Stimulated activated effector memory CD8-positive, alpha-beta T cell treated with anti-CD3 and anti-CD28 coated beads, Interleukin-12 subunit alpha, Interleukin-12 subunit beta, amount 100 ng/mL, for 72 hours (primary cell): ENCODE measurements around the gene CDK17.
"Not testable (repeated sequence)": the region's sequence is repeated elsewhere in the genome, so short reads cannot be mapped to it uniquely, and the experiment has no call there.

Experiments used
- ATAC-seq: fragments of 150-1000 bp; cut with Tn5 transposase; 2 replicates; pipeline ENCODE4 v1.10.0; 2021
- DNase-seq, 2 donors: peaks; one replicate each; pipeline ENCODE4 v3.0.0; 2021 to 2022; ENCODE audit warnings: low spot score in 2 of 2
- H3K27ac Mint-ChIP-seq: one replicate; pipeline ENCODE4 v1.8.0; 2022; ENCODE audit warnings: mild to moderate bottlenecking, mixed read lengths
- H3K36me3 Mint-ChIP-seq: one replicate; pipeline ENCODE4 v1.8.0; 2022; ENCODE audit warnings: mild to moderate bottlenecking, mixed read lengths
- H3K4me1 Mint-ChIP-seq: one replicate; pipeline ENCODE4 v1.8.0; 2022; ENCODE audit warnings: mixed read lengths
- H3K4me3 Mint-ChIP-seq: one replicate; pipeline ENCODE4 v1.8.0; 2022; ENCODE audit warnings: mild to moderate bottlenecking, mixed read lengths
- H3K9me3 Mint-ChIP-seq: one replicate; pipeline ENCODE4 v1.8.0; 2022; ENCODE audit warnings: mixed read lengths

CDK17 gene

DNA sequence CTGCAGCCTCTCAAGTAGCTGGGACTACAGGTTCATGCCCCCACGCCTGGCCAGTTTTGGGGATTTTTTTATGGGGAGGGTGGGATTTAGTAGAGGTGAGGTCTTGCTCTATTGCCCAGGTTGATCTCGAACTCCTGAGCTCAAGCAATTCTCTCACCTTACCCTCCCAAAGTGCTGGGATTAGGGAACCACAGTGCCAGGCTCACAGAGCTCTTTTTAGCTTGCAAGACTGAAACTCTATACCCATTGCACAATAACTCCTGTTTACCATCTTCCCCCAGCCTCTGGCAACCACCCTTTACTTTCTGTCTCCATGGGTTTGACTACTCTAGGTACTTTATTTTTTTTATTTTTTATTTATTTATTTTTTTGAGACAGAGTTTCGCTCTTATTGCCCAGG, 25.7 kb upstream of the CDK17 start:
- Mint-ChIP-seq H3K36me3 (no peaks in the 10 kb centered on the region), H3K4me1 (peaks cover 32% of the 10 kb centered on the region), H3K9me3 (no peaks in the 10 kb centered on the region), H3K27ac (no peak overlapping the region), H3K4me3 (no peak overlapping the region)
- DNase-seq (no peak), ATAC-seq (no peak)

DNA sequence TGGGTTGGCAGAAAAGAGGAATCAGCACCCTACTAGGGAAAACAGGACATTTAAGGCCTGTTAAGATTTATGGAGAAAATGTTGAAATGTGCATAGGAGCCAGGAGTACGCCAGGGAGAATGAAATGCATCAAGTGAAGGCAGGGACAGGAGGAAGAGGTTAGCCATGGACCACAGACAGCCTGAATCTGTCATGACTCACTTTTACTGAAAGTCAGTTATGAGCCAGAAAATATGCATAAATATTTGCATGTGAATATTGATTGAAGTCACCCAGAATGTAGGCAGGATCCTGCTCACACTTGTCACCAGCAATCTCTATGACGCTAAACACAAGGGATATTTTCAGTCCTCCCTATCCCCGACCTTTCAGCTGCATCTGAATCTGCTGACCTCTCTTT, 25.1 kb upstream of the CDK17 start:
- DNase-seq = no peak
- ATAC-seq = peak; percentile 94

DNA sequence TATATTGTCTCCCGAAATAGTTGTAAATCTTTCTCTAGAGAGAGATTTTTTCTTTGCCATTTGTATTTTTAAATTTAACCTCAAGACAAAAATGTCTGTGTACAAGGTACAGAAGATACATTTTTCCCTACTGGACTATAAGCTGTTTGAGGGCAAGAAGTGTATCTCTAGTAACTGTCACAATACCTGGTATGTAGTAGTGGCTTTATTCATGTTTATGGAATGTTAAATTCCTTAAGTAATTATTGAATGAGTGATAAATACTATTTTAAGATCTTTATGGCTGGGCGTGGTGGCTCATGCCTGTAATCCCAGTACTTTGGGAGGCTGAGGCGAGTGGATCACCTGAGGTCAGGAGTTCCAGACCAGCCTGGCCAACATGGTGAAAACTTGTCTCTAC, 24.4 kb upstream of the CDK17 start:
- H3K4me3 Mint-ChIP-seq = no peak overlapping the region
- ATAC-seq = no peak
- DNase-seq = no peak
- no peaks in the 10 kb centered on the region for H3K36me3 Mint-ChIP-seq
- H3K27ac Mint-ChIP-seq = no peak overlapping the region
- H3K4me1 Mint-ChIP-seq = peaks cover 44% of the 10 kb centered on the region
- no peaks in the 10 kb centered on the region for H3K9me3 Mint-ChIP-seq

More for the DNA sequence above, 25.1 kb upstream of the CDK17 start:
- Mint-ChIP-seq H3K9me3 (no peaks in the 10 kb centered on the region), H3K4me3 (no peak overlapping the region), H3K27ac (no peak overlapping the region), H3K4me1 (peaks cover 37% of the 10 kb centered on the region), H3K36me3 (no peaks in the 10 kb centered on the region)

DNA sequence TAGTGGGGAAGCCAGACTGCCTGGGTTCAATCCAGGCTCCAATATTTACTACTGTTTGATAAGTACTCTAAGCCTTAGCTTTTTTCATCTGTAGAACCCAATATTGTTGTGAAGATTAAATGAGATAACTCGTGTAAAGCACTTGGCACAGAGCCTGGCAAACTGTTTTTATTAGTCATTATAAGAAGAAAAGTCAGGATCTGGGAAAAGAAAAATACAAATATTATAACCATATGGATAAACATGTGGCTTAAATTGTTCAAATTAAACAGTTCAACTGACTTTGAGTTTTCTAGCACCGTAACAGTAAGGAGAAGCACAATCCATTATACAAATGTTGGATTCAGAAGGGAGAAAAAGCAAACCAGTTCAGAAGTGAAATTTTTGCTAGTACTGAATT, 22.0 kb upstream of the CDK17 start:
- Mint-ChIP-seq H3K4me3 (no peak overlapping the region), H3K27ac (no peak overlapping the region), H3K4me1 (peaks cover 43% of the 10 kb centered on the region), H3K36me3 (no peaks in the 10 kb centered on the region), H3K9me3 (no peaks in the 10 kb centered on the region)
- ATAC-seq = no peak
- no peak for DNase-seq

DNA sequence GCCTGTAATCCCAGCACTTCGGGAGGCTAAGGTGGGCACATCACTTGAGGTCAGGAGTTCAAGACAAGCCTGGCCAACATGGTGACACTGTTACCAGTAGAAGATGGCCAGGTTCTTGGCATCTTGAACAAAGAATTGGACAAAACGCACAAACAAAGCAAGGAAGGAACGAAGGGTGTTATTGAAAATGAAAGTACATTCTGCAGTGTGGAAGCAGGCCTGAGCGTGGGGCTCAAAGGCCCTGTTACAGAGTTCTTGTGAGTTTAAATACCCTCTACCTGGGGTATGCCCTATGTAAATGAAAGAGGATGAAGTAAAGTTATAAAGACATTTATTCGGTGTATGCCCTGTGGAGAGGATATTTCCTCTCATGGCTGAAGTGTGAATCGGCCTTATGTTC, 20.8 kb upstream of the CDK17 start:
- Mint-ChIP-seq H3K27ac (peak overlapping the region; percentile 92), H3K4me1 (peaks cover 38% of the 10 kb centered on the region), H3K9me3 (no peaks in the 10 kb centered on the region), H3K4me3 (peak overlapping the region; percentile 66), H3K36me3 (no peaks in the 10 kb centered on the region)
- DNase-seq (no peak), ATAC-seq (no peak)

DNA sequence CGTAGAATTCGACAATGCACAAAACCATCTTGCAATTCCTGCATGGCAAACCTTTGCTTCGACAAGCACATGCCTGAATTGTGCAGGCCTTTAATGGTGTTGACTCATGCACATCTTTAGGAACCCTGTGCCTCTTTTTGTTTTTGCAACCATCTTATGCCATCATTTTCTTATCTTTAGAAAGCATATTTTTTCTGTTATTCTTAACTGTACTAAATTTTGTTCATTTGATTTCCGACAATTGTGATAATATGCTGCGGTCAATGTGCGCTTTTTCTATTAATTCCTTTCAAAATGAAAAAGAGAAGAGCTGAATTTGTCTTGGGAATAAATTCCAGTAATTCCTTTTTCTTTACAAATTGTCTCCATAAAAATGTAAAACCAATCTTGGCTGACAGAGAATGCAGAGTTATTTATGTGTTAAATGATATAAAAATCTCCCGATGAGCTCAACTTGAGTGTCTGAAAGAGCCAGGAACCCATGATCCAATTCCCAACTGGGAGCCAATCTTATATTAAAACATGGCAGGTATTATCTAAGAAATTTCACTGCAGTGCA, 20.1 kb upstream of the CDK17 start:
- Mint-ChIP-seq H3K9me3 (no peaks in the 10 kb centered on the region), H3K27ac (peak overlapping the region; percentile 92), H3K4me1 (peaks cover 32% of the 10 kb centered on the region), H3K36me3 (no peaks in the 10 kb centered on the region), H3K4me3 (peak overlapping the region; percentile 66)
- no peak for ATAC-seq
- DNase-seq = no peak

DNA sequence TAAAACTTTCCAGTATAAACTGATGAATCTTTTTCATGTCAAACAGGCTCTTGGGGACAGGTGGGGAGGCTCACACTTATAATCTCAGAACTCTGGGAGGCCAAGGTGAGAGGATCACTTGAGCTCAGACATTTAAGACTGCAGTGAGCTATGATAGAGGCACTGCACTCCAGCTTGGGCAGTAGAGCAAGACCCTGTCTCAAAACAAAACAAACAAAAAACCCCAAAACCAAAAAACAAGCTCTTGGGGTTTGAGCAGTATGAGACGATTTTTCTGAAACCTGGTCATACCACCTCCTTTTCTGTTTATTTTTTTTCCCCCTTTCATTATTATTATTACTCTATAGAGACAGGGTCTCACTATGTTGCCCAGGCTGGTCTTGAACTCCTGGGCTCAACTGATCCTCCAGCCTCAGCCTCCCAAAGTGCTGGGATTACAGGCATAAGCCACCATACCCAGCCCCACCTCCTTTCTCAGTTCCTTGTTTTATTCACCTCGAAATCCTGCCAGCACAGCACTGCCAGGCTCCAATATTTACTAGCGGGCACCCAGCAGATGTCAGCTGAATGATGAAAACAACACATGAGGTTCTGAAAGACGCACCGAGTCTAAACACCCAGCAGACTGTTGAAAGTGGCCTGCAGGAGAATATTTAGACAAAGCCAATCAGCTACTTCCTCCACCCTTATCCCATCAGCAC, 19.5 kb upstream of the CDK17 start:
- no peak overlapping the region for H3K27ac Mint-ChIP-seq
- H3K9me3 Mint-ChIP-seq = no peaks in the 10 kb centered on the region
- no peak overlapping the region for H3K4me3 Mint-ChIP-seq
- H3K36me3 Mint-ChIP-seq = no peaks in the 10 kb centered on the region
- DNase-seq (no peak), ATAC-seq (peak; percentile 85)
- peaks cover 26% of the 10 kb centered on the region for H3K4me1 Mint-ChIP-seq

DNA sequence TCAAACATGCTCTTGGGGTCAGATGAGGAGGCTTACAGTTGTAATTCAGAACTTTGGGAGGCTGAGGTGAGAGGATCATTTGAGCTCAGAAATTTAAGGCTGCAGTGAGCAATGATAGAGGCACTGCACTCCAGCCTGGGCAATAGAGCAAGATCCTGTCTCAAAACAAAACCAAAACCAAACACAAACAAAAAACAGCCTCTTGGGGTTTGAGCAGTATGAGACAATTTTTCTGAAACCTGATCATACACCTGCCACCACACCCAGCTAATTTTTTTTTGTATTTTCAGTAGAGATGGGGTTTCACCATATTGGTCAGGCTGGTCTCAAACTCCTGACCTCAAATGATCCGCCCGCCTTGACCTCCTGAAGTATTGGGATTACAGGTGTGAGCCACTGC, 17.4 kb upstream of the CDK17 start:
- H3K36me3 Mint-ChIP-seq, H3K27ac Mint-ChIP-seq, H3K9me3 Mint-ChIP-seq, H3K4me3 Mint-ChIP-seq, DNase-seq: not testable (repeated sequence)
- peak; percentile 70 for ATAC-seq
- H3K4me1 Mint-ChIP-seq = peaks cover 26% of the 10 kb centered on the region

DNA sequence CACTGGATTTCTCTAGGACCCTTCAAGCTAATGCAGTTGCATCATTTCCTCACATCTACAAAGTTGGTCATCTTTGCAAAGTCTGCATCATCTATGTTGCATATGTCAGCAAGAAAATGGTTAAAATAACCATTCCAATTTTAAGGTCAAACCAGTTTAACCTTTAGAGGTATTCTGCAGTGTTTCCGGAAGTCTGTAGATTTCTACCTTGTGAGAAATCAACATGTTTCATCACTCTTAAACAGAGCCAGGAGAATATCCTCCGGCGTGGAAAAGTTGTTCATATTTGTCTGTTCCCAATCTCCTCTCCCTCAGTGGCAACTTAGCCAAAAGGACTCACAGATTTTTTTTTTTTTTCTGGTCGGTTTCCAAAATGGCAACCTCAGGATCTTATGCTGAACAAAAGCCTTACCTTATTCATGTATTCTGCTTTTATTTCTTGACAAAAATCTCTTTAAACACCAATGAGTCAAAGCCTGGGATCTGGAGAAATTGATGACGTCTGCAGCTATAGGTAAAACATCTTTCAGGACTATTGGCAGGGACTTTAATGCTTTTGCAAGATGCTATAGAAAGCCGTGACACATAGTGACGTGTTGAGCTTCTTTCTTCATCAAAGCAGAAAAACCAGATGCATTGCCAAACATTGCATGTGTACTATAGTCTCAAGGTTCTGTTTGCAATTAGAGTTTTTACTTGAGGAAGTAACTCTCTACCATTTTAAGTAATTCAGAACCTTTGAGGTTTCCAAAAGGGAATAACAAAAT, 16.0 kb upstream of the CDK17 start:
- peaks cover 25% of the 10 kb centered on the region for H3K4me1 Mint-ChIP-seq
- no peaks in the 10 kb centered on the region for H3K36me3 Mint-ChIP-seq
- no peak for ATAC-seq
- no peaks in the 10 kb centered on the region for H3K9me3 Mint-ChIP-seq
- no peak overlapping the region for H3K4me3 Mint-ChIP-seq
- no peak for DNase-seq
- H3K27ac Mint-ChIP-seq = no peak overlapping the region

DNA sequence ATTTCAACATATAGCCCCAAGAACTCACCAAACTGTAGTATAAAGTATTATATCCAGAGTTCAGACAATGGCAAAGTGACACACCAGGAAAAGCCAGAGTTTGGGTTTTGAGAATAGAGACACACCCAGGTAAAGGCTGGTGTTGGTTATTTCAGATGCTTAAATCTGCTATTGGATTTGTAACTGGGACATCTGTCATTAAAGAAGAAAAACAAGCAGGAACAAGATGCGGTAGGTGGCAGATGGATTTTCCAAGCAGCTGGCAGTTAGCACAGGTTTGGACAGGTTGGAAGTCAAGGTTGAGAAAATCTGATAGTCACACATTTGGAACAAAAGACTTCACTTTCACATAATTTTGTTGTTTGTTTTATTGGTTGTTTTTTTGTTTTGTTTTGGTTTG, 14.4 kb upstream of the CDK17 start:
- H3K27ac Mint-ChIP-seq = no peak overlapping the region
- H3K4me1 Mint-ChIP-seq = peaks cover 11% of the 10 kb centered on the region
- ATAC-seq = no peak
- no peaks in the 10 kb centered on the region for H3K36me3 Mint-ChIP-seq
- no peak overlapping the region for H3K4me3 Mint-ChIP-seq
- no peak for DNase-seq
- no peaks in the 10 kb centered on the region for H3K9me3 Mint-ChIP-seq

DNA sequence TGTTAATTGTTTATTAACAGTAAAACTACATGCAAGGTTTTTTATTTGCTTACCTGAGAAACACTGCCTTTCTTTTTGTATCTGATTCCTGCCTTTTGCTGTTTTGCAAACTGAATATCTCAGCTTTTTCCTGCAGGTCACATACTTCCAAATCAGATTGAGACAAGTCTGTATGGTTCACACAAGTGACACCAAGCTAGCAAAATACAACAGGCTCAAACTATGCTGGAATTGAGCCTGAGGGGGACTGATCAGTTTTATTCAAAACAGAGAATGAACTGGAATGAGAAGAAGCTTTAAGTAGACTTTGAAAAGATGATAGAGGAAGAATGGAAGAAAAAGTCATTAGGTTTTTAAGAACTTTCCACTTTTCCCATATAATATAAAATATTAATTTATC, 12.2 kb upstream of the CDK17 start:
- H3K9me3 Mint-ChIP-seq = no peaks in the 10 kb centered on the region
- peaks cover 2% of the 10 kb centered on the region for H3K4me1 Mint-ChIP-seq
- no peak overlapping the region for H3K27ac Mint-ChIP-seq
- DNase-seq (no peak), ATAC-seq (no peak)
- H3K36me3 Mint-ChIP-seq = no peaks in the 10 kb centered on the region
- H3K4me3 Mint-ChIP-seq = no peak overlapping the region

DNA sequence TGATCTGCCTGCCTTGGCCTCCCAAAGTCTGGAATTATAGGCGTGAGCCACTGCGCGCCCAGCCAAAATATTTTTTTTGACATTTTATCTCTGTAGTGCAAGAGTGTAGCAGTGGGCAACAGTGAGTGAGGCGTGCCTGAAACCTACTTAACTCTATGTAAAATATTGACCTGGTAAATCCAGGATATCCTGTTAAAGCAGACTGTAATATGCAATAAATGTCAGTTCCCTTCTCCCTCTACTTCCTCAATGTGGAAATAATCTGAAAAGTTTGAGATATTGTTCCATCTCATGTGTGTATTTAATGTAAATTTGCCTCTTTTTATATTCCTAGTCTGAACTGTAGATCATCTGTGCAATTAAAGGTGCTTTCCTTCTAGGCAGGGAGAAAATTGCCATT, 9.5 kb upstream of the CDK17 start:
- Mint-ChIP-seq H3K36me3 (no peaks in the 10 kb centered on the region), H3K9me3 (no peaks in the 10 kb centered on the region), H3K4me1 (no peaks in the 10 kb centered on the region), H3K4me3 (no peak overlapping the region), H3K27ac (no peak overlapping the region)
- ATAC-seq = no peak
- no peak for DNase-seq

DNA sequence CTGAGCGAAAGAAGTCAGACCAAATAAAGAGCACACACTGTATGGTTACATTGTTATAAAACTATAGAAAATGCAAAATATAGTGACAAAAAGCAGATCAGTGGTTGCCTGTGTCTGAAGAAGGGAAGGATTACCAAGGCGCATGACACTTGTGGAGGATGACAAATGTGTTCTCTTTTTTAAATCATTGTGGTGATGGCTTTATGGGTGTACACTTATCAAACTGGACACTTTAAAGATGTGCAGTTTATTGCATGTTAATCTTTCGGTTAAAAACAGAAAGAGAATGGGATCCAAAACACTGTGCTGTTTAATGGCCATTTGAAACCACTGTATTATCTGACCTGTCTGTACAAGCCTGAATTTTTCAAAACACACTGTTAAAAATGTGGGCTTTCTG, 8.8 kb upstream of the CDK17 start:
- Mint-ChIP-seq H3K27ac (no peak overlapping the region), H3K4me3 (no peak overlapping the region), H3K36me3 (no peaks in the 10 kb centered on the region), H3K4me1 (no peaks in the 10 kb centered on the region), H3K9me3 (no peaks in the 10 kb centered on the region)
- DNase-seq (no peak), ATAC-seq (no peak)

DNA sequence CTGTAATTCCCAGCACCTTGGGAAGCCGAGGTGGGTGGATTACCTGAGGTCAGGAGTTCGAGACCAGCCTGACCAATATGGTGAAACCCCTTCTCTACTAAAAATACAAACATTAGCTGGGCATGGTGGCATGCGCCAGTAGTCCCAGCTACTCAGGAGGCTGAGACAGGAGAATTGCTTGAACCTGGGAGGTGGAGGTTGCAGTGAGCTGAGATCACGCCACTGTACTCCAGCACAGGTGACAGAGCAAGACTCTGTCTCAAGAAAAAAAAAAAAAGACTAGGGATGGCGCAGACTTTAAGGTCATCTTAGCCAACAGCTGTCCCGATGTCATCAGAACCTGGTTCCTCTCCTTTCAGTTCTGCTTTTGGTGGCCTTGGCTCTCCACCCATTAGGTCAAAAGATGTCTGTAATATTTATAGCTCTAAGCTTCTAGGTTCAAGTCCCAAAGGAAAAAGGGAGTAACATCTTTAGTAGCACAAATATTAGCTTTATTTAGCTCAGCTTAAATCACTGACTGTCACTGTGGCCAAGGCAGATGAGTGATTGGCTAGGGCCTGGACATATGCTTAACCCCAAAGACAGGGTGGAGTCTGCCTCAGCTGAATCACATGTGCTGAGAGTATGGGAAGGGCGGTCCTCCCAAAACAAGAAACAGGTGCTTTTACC, 7.3 kb upstream of the CDK17 start:
- H3K36me3 Mint-ChIP-seq, DNase-seq, H3K4me1 Mint-ChIP-seq, H3K27ac Mint-ChIP-seq, H3K4me3 Mint-ChIP-seq, H3K9me3 Mint-ChIP-seq: not testable (repeated sequence)
- ATAC-seq = peak; percentile 21

DNA sequence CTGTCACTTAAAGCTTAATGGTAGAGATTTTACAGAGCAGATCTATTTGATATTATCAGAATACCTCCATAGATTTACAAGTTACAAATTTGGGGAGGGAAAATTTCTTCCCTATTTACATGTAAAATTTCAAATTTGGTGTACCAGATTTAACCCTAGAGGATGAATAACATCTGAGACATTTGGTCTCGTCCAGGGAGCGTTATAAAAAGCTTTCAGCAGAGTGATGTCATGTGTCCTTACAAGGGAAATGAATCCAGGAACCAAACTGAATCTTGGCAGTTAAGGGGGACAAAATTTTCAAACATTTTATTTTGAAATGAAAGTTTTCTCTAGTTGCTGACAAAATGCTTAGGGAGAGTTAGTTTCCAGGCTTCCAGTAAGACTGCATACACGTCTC, 4.5 kb upstream of the CDK17 start:
- no peak overlapping the region for H3K27ac Mint-ChIP-seq
- ATAC-seq (no peak), DNase-seq (no peak)
- H3K4me1 Mint-ChIP-seq = no peaks in the 10 kb centered on the region
- H3K36me3 Mint-ChIP-seq = peaks cover 5% of the 10 kb centered on the region
- no peak overlapping the region for H3K4me3 Mint-ChIP-seq
- H3K9me3 Mint-ChIP-seq = no peaks in the 10 kb centered on the region

DNA sequence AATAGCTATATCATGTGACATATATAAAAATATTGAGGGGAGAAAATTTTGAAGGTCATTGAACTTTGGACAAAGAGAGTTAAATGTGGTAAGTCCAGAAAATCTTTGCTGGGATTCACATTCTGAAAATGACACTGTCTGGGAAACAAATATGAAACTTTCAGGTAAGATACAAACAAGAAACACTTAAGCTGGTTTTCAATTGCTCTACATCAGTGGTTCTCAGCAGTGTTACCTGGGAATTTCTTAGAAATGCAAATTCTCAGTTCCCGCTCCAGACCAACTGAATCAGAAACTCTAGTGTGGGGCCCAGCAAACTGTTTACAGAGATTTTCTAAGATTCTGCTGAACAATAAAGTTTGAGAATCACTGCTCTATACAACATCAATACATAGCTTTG, 3.6 kb upstream of the CDK17 start:
- Mint-ChIP-seq H3K4me3 (no peak overlapping the region), H3K36me3 (peaks cover 12% of the 10 kb centered on the region), H3K27ac (no peak overlapping the region), H3K9me3 (no peaks in the 10 kb centered on the region), H3K4me1 (no peaks in the 10 kb centered on the region)
- no peak for DNase-seq
- ATAC-seq = no peak
